GM12865 (cell line): ENCODE data around the gene DEDD2.
"Not testable (repeated sequence)": the region's sequence is repeated elsewhere in the genome, so short reads cannot be mapped to it uniquely, and the experiment has no call there.

Experiments
- DNase-seq: peaks from one replicate; pipeline ENCODE4 v3.0.0; 2010; ENCODE audit warnings: low read depth
- H3K4me3 ChIP-seq: 2 replicates; pipeline ENCODE4 v1.5.1; 2011; ENCODE audit warnings: mild to moderate bottlenecking, low read depth, low read length, control low read depth
- CTCF ChIP-seq: IDR thresholded peaks from 2 replicates; pipeline ENCODE4 v1.5.1; 2011; ENCODE audit warnings: low read length, control low read depth, low read depth, inconsistent platforms; ENCODE audit not compliant: insufficient read depth; ENCODE audit errors: missing control alignments

Gene DEDD2

GRCh38 chr19:42217520-42218437, at the start of gene DEDD2:
Gene DEDD2, minus strand, starts transcription at chr19:42217677. Its CDS starts 670 bp downstream, at chr19:42217007.
- DNase-seq, result peak; percentile 99
- TF ChIP-seq CTCF, result no peak
- H3K4me3 ChIP-seq, result peak within 1 kb of the TSS; percentile 88

- not testable (repeated sequence) for DNase-seq, H3K4me3 ChIP-seq
Measured at GRCh38 chr19:42266928-42267603, 49.6 kb upstream of the DEDD2 start.

GRCh38 chr19:42266105-42266504, 48.6 kb upstream of the DEDD2 start:
- not testable (repeated sequence) for H3K4me3 ChIP-seq, DNase-seq

GRCh38 chr19:42261763-42262162, 44.3 kb upstream of the DEDD2 start:
- no peak for TF ChIP-seq CTCF
- no peak overlapping the region for H3K4me3 ChIP-seq
- DNase-seq, result no peak

- DNase-seq, H3K4me3 ChIP-seq: not testable (repeated sequence)
Measured at GRCh38 chr19:42257842-42258241, 40.4 kb upstream of the DEDD2 start.

GRCh38 chr19:42255766-42256745, 38.6 kb upstream of the DEDD2 start:
- peak overlapping the region; percentile 72 for H3K4me3 ChIP-seq
- no peak for TF ChIP-seq CTCF
- no peak for DNase-seq

- no peak for TF ChIP-seq CTCF
- H3K4me3 ChIP-seq, result peak within 1 kb of the TSS; percentile 100
- peak; percentile 96 for DNase-seq
Measured at GRCh38 chr19:42254850-42255765, 37.6 kb upstream of the DEDD2 start, which contains the start of gene ERF. Gene ERF, minus strand, starts transcription at chr19:42255128. Its CDS starts 129 bp downstream, at chr19:42254999.
